A549 (cell line): Measurements from ENCODE around the gene MARCO. TPM values are rescaled to one million over a fixed set of nuclear protein-coding genes. Genes with fewer than 3 reads are reported as not detected.

Experiments used
- ATAC-seq, 2 experiments: fragments of 200-7000 bp in 1 of 2; fragments of >200 bp in 1 of 2; cut with Nextera tagmentation in 1 of 2; cut with Tn5 transposase in 1 of 2; 3 replicates each; pipeline versions ENCODE4 v1.8.0 to v1.9.1; 2018 to 2020; ENCODE audit warnings: mild to moderate bottlenecking in 1 of 2, moderate library complexity in 1 of 2
- CTCF ChIA-PET: fragments of 300-600 bp; sonication (Branson Sonifier 250); formaldehyde crosslinking; extraction: SDS; loops from one replicate; lab custom pipeline; 2021; ENCODE audit warnings: antibody characterized with exemption, inconsistent platforms; lab: Yijun Ruan, JAX
- POLR2A ChIA-PET: fragments of 350-600 bp; formaldehyde crosslinking; extraction: SDS; loops from one replicate; lab custom pipeline; 2021; ENCODE audit warnings: antibody characterized with exemption, inconsistent platforms; lab: Yijun Ruan, JAX
- DNase-seq, 2 experiments: peaks; one replicate each; pipeline versions ENCODE4 v3.0.0 to v3.0.0-alpha.2; 2011 to 2016; ENCODE audit warnings: low read depth in 1 of 2, low spot score in 1 of 2
- FAIRE-seq: peaks from 2 replicates; lab custom pipeline; 2011; peaks lifted over from hg19 to GRCh38; lab: Jason Lieb, UNC
- H3K27ac ChIP-seq, 2 experiments: fragments of >200 bp; sonication (Bioruptor Twin); formaldehyde crosslinking; 3 replicates each; pipeline ENCODE4 v1.5.1; 2016 to 2017
- H3K4me1 ChIP-seq: fragments of >200 bp; sonication (Bioruptor Twin); formaldehyde crosslinking; 3 replicates; pipeline ENCODE4 v1.6.1; 2016
- H3K4me2 ChIP-seq: fragments of >200 bp; sonication (Bioruptor Twin); formaldehyde crosslinking; 3 replicates; pipeline ENCODE4 v1.6.1; 2016
- H3K4me3 ChIP-seq: fragments of >200 bp; sonication (Bioruptor Twin); formaldehyde crosslinking; 3 replicates; pipeline ENCODE4 v1.5.1; 2016
- H3K9me3 ChIP-seq: fragments of >200 bp; sonication (Bioruptor Twin); formaldehyde crosslinking; 3 replicates; pipeline ENCODE4 v1.6.1; 2016
- BHLHE40 ChIP-seq: IDR thresholded peaks from 2 replicates; pipeline ENCODE4 v1.6.1; 2012; ENCODE audit warnings: low read depth, low read length, inconsistent platforms
- CEBPB ChIP-seq, 2 experiments: fragments of >200 bp in 1 of 2; sonication (Bioruptor Twin) in 1 of 2; formaldehyde crosslinking in 1 of 2; IDR thresholded peaks; 2 replicates each; pipeline ENCODE4 v1.6.1; 2012 to 2016
- EHF ChIP-seq: fragments of 250-450 bp; sonication (Bioruptor Pico); IDR thresholded peaks from 2 replicates; pipeline ENCODE4 v1.5.0; 2020; ENCODE audit warnings: mild to moderate bottlenecking
- ELK1 ChIP-seq: fragments of 150-350 bp; IDR thresholded peaks from 2 replicates; pipeline ENCODE4 v1.6.1; 2014; ENCODE audit warnings: low read depth, mild to moderate bottlenecking, low read length
- ESRRA ChIP-seq: fragments of 150-350 bp; IDR thresholded peaks from 2 replicates; pipeline ENCODE4 v1.6.1; 2014; ENCODE audit warnings: mild to moderate bottlenecking, low read length, borderline replicate concordance
- FOSB ChIP-seq: fragments of 250-450 bp; sonication (Bioruptor Pico); IDR thresholded peaks from 2 replicates; pipeline ENCODE4 v1.5.0; 2020; ENCODE audit warnings: mild to moderate bottlenecking, moderate library complexity
- HES2 ChIP-seq: fragments of >200 bp; sonication (Bioruptor Twin); formaldehyde crosslinking; IDR thresholded peaks from 2 replicates; pipeline ENCODE4 v1.6.1; 2016
- HEYL ChIP-seq: fragments of 250-450 bp; sonication (Bioruptor Pico); IDR thresholded peaks from 2 replicates; pipeline ENCODE4 v1.8.0; 2021; ENCODE audit warnings: mild to moderate bottlenecking, moderate library complexity
- HMGXB4 ChIP-seq: fragments of 250-450 bp; sonication (Bioruptor Pico); IDR thresholded peaks from 2 replicates; pipeline ENCODE4 v1.5.0; 2021; ENCODE audit warnings: mild to moderate bottlenecking, moderate library complexity, borderline replicate concordance
- HOXB5 ChIP-seq: fragments of 250-450 bp; sonication (Bioruptor Pico); IDR thresholded peaks from 2 replicates; pipeline ENCODE4 v1.5.0; 2020; ENCODE audit warnings: mild to moderate bottlenecking, moderate library complexity
- JUN ChIP-seq, 2 experiments: fragments of >200 bp; sonication (Bioruptor Twin); formaldehyde crosslinking; IDR thresholded peaks; 2 replicates in 1 of 2; 3 replicates in 1 of 2; pipeline ENCODE4 v1.6.1; 2016 to 2017
- KDM1A ChIP-seq: fragments of 200-600 bp; sonication (generic); IDR thresholded peaks from 2 replicates; pipeline ENCODE4 v1.6.1; 2016; ENCODE audit warnings: low read depth, mild to moderate bottlenecking
- KDM5A ChIP-seq: fragments of 200-600 bp; sonication (generic); IDR thresholded peaks from 2 replicates; pipeline ENCODE4 v1.6.1; 2016; ENCODE audit warnings: antibody characterized with exemption, mild to moderate bottlenecking
- MAX ChIP-seq: IDR thresholded peaks from 2 replicates; pipeline ENCODE4 v1.6.1; 2012
- MAZ ChIP-seq: fragments of 150-350 bp; IDR thresholded peaks from 2 replicates; pipeline ENCODE4 v1.6.1; 2014; ENCODE audit warnings: antibody characterized with exemption, low read depth, low read length, borderline replicate concordance
- NFE2L2 ChIP-seq: fragments of 150-350 bp; conservative IDR thresholded peaks from 2 replicates; pipeline ENCODE4 v1.6.1; 2014; ENCODE audit warnings: low read length
- PHF8 ChIP-seq: fragments of 200-600 bp; sonication (generic); IDR thresholded peaks from 2 replicates; pipeline ENCODE4 v1.6.1; 2016; ENCODE audit warnings: low read depth, mild to moderate bottlenecking, antibody characterized with exemption, moderate library complexity, borderline replicate concordance
- POLR2A ChIP-seq: IDR thresholded peaks from 2 replicates; pipeline ENCODE4 v1.6.1; 2012; ENCODE audit warnings: mild to moderate bottlenecking, low read length
- POLR2AphosphoS2 ChIP-seq: conservative IDR thresholded peaks from 2 replicates; pipeline ENCODE4 v1.6.1; 2012; ENCODE audit warnings: low read length, improper control_type of control experiment, inconsistent platforms
- RARB ChIP-seq: fragments of 250-450 bp; sonication (Bioruptor Pico); IDR thresholded peaks from 2 replicates; pipeline ENCODE4 v1.8.0; 2021; ENCODE audit warnings: mild to moderate bottlenecking, moderate library complexity
- RCOR1 ChIP-seq: fragments of 150-350 bp; IDR thresholded peaks from 2 replicates; pipeline ENCODE4 v1.6.1; 2014; ENCODE audit warnings: antibody characterized with exemption, low read length, low read depth
- RFX5 ChIP-seq: fragments of 450-650 bp; IDR thresholded peaks from 2 replicates; pipeline ENCODE4 v1.7.1; 2014; ENCODE audit warnings: antibody characterized with exemption, mild to moderate bottlenecking, moderate library complexity
- RNF2 ChIP-seq: fragments of 200-600 bp; sonication (generic); IDR thresholded peaks from 2 replicates; pipeline ENCODE4 v1.6.1; 2016; ENCODE audit warnings: low read depth, mild to moderate bottlenecking, antibody characterized with exemption, moderate library complexity, borderline replicate concordance
- SREBF2 ChIP-seq: fragments of 450-650 bp; IDR thresholded peaks from 2 replicates; pipeline ENCODE4 v1.6.1; 2014; ENCODE audit warnings: mild to moderate bottlenecking, moderate library complexity
- TP53 ChIP-seq: fragments of 250-450 bp; sonication (Bioruptor Pico); IDR thresholded peaks from 2 replicates; pipeline ENCODE4 v1.5.0; 2021; ENCODE audit warnings: mild to moderate bottlenecking, moderate library complexity
- USF2 ChIP-seq: fragments of 450-650 bp; IDR thresholded peaks from 2 replicates; pipeline ENCODE4 v1.6.1; 2014; ENCODE audit warnings: antibody characterized with exemption
- ZC3H11A ChIP-seq: fragments of 450-650 bp; IDR thresholded peaks from 2 replicates; pipeline ENCODE4 v1.6.1; 2014; ENCODE audit warnings: antibody characterized with exemption, mild to moderate bottlenecking
- ZFP36 ChIP-seq: fragments of 450-650 bp; IDR thresholded peaks from 2 replicates; pipeline ENCODE4 v1.6.1; 2014; ENCODE audit warnings: borderline replicate concordance; ENCODE audit not compliant: partially characterized antibody
- WGBS: methylation state at CpG from one replicate; pipeline ENCODE4 v1.1.6; 2017; ENCODE audit errors: missing lambda C conversion rate; 5-methylcytosine and 5-hydroxymethylcytosine counted together
- polyA plus RNA-seq, 4 experiments: library from polyadenylated mRNA; depleted of rRNA in 3 of 4; stranded (reverse); fragments of >200 nt; fragmentation: RNase III in 1 of 4; extraction: RNeasy Plus Mini Kit Qiagen cat#74134 plus additional on column Dnase treatment in 1 of 4; gene quantifications; 2 replicates in 3 of 4; 3 replicates in 1 of 4; pipeline ENCODE4 v1.2.3, GENCODE V29; 2011 to 2017

Gene MARCO
- polyA plus RNA-seq, 2 of the 4 experiments (the other 2 are of a cell fraction), result 0.05 TPM; not detected in 1

- Histone ChIP-seq H3K4me1 (no peaks in the 10 kb centered on the region), H3K27ac (no peak overlapping the region), H3K9me3 (no peaks in the 10 kb centered on the region), H3K4me2 (no peak overlapping the region), H3K4me3 (no peak overlapping the region)
- WGBS, result 28% methylated on average over 4 of the region's 4 CpGs
- ChIA-PET POLR2A (no interaction called here), CTCF (interaction anchor here (3.8 kb wide), 1 partner anchor 24 kb away, joined by 17 read pairs; no protein-coding TSS in a partner anchor)
- DNase-seq (no peak), ATAC-seq (no peak), FAIRE-seq (no peak)
- TF ChIP-seq RARB (CRISPR knock-in tag) (no peak), HOXB5 (CRISPR knock-in tag) (no peak), NFE2L2 (no peak), MAZ (no peak), ZFP36 (no peak), MAX (no peak), ESRRA (no peak), KDM5A (no peak), POLR2A (no peak), FOSB (CRISPR knock-in tag) (no peak), HMGXB4 (CRISPR knock-in tag) (no peak), HEYL (no peak), BHLHE40 (no peak), RNF2 (no peak)
These were observed 35.8 kb upstream of the MARCO start for GRCh38 chr2:118906186-118906585.

GRCh38 chr2:118907759-118908158 is 34.2 kb upstream of the MARCO start:
- no peak for TF ChIP-seq ZC3H11A
- no peak for TF ChIP-seq SREBF2
- no peak for TF ChIP-seq PHF8
- TF ChIP-seq ELK1, result no peak
- TF ChIP-seq EHF (CRISPR knock-in tag), result no peak
- no peak for TF ChIP-seq RCOR1
- no peak for TF ChIP-seq TP53
- no peak for TF ChIP-seq BHLHE40
- TF ChIP-seq RFX5, result no peak
- TF ChIP-seq USF2, result no peak
- no peak for TF ChIP-seq HES2
- no peak for TF ChIP-seq KDM1A
- TF ChIP-seq KDM5A, result no peak
- TF ChIP-seq JUN (IDR thresholded peaks at IDR 0.05), result no peak
- no peak for TF ChIP-seq MAZ
- TF ChIP-seq POLR2A, result no peak
- no peak for TF ChIP-seq CEBPB (IDR thresholded peaks at IDR 0.05)
- no peak for TF ChIP-seq POLR2AphosphoS2
- no peak for ATAC-seq

More at GRCh38 chr2:118907759-118908158, 34.2 kb upstream of the MARCO start:
- no peak overlapping the region for H3K4me3 ChIP-seq
- POLR2A ChIA-PET, result no interaction called here
- H3K9me3 ChIP-seq, result no peaks in the 10 kb centered on the region
- DNase-seq, result no peak
- H3K4me1 ChIP-seq, result no peaks in the 10 kb centered on the region
- H3K27ac ChIP-seq, result no peak overlapping the region
- CTCF ChIA-PET, result interaction anchor here (3.8 kb wide), 1 partner anchor 26 kb away, joined by 17 read pairs; no protein-coding TSS in a partner anchor
- no peak for FAIRE-seq
- 0% methylated on average over 3 of the region's 5 CpGs for WGBS
- no peak overlapping the region for H3K4me2 ChIP-seq
